Epithelial cell of esophagus (primary cell): Measurements from ENCODE around the gene STIM2.
A peak's percentile ranks its signal among the peaks of the same experiment; 100 is the strongest.

Experiments used
- DNase-seq: peaks from one replicate; pipeline ENCODE4 v3.0.0; 2010; ENCODE audit warnings: low read depth
- H3K4me3 ChIP-seq: 2 replicates; pipeline ENCODE4 v1.5.1; 2011; ENCODE audit warnings: mild to moderate bottlenecking, low read length, control low read depth
- CTCF ChIP-seq: IDR thresholded peaks from 2 replicates; pipeline ENCODE4 v1.5.1; 2011; ENCODE audit warnings: low read depth, mild to moderate bottlenecking, low read length, control low read depth, inconsistent platforms; ENCODE audit not compliant: insufficient read depth; ENCODE audit errors: missing control alignments

Gene STIM2

GRCh38 chr4:26837993-26838842 is 22.4 kb upstream of the STIM2 start:
- no peak for TF ChIP-seq CTCF

GRCh38 chr4:26839016-26839415 is 21.6 kb upstream of the STIM2 start:
- TF ChIP-seq CTCF = no peak
- no peak for DNase-seq

More at GRCh38 chr4:26837993-26838842, 22.4 kb upstream of the STIM2 start:
- no peak overlapping the region for H3K4me3 ChIP-seq
- no peak for DNase-seq

GRCh38 chr4:26839534-26839951 is 21.1 kb upstream of the STIM2 start:
- TF ChIP-seq CTCF = no peak
- H3K4me3 ChIP-seq = no peak overlapping the region
- peak; percentile 59 for DNase-seq

More at GRCh38 chr4:26839016-26839415, 21.6 kb upstream of the STIM2 start:
- no peak overlapping the region for H3K4me3 ChIP-seq

GRCh38 chr4:26840786-26841185 is 19.9 kb upstream of the STIM2 start:
- TF ChIP-seq CTCF = no peak
- no peak for DNase-seq
- H3K4me3 ChIP-seq = no peak overlapping the region

GRCh38 chr4:26842911-26843310 is 17.7 kb upstream of the STIM2 start:
- DNase-seq = no peak
- H3K4me3 ChIP-seq = no peak overlapping the region
- TF ChIP-seq CTCF = no peak

- TF ChIP-seq CTCF = no peak
- no peak overlapping the region for H3K4me3 ChIP-seq
- no peak for DNase-seq
Observed at GRCh38 chr4:26850528-26850927, 10.1 kb upstream of the STIM2 start.

GRCh38 chr4:26851129-26851528 is 9.5 kb upstream of the STIM2 start:
- no peak for TF ChIP-seq CTCF
- H3K4me3 ChIP-seq = no peak overlapping the region

More at GRCh38 chr4:26851129-26851528, 9.5 kb upstream of the STIM2 start:
- no peak for DNase-seq
